ENCODE data around the gene AFF1. TPM values are rescaled to one million over a fixed set of nuclear protein-coding genes. Genes with fewer than 3 reads are reported as not detected.

AFF1 gene
- total and polyA plus RNA-seq, 7 experiments from 2014 or later, result 20.8 to 88.6 (median 66.8) TPM

DNA sequence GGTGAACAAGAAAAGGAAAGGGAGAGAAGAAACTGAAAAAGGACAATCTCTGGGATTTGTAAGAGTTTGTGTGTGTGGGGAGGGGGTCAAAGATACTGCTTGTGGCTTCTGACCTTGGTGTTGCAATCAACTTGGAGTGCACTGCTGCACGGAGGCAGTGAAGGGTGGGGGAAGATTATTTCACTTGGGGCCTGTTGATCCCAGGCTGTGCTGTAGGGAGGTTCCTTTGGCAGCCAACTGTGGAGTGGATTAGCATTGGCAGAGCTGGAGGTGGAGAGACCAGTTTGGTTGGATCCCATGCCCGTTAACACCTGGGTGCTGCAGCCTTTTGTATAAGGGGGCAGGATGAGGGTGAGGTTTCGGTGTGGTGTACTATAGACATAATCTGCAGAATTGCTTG, 38.2 kb downstream of the AFF1 start:
- CTCF ChIA-PET, result no interaction called here
- H3K4me3 Mint-ChIP-seq, result peak overlapping the region in 1 of 10 donors; percentile 44

DNA sequence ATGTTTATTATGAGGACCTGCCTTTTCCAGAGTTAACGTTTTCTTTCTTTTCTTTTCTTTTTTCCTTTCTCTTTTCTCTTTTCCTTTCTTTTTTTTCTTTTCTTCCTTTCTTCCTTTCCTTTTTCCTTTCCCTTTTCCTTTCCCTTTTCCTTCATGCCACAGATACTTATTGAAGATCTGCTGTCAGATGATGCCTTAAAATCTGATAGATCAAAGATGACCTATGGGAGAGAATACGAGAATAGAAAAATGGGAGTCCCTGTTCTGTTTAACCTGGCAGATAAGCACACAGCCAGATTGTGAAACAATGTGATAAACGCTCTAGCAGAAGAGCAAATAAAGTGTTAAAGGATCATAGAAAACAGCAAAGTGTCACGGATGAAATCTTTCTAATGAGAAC, 38.9 kb downstream of the AFF1 start:
- no peak for DNase-seq
- Mint-ChIP-seq H3K4me3 (no peak overlapping the region), H3K27ac (peak overlapping the region in 2 of 9 donors; percentile 11 to 25), H3K36me3 (peaks cover 0 to 12% (median 0%) of the 10 kb centered on the region in 5 donors), H3K9me3 (no peaks in the 10 kb centered on the region), H3K27me3 (no peaks in the 10 kb centered on the region), H3K4me1 (peaks cover 38 to 69% (median 57%) of the 10 kb centered on the region in 7 donors)
- H3K4me1 ChIP-seq (ENCODE audit: control insufficient read depth in 2 of 2, insufficient read depth in 2 of 2, low read length in 2 of 2), result no peaks in the 10 kb centered on the region
- H3K27me3 ChIP-seq (ENCODE audit: control insufficient read depth in 2 of 2, insufficient read depth in 2 of 2, low read length in 2 of 2), result no peaks in the 10 kb centered on the region
- no peaks in the 10 kb centered on the region for H3K36me3 ChIP-seq (ENCODE audit: control insufficient read depth in 2 of 3, insufficient read depth in 3 of 3, low read length in 3 of 3)
- no peaks in the 10 kb centered on the region for H3K9me3 ChIP-seq (ENCODE audit: control insufficient read depth in 2 of 3, low read length in 3 of 3)
- CTCF ChIA-PET, result no interaction called here
- H3K4me3 ChIP-seq (ENCODE audit: low read length), result no peak overlapping the region
- POLR2A ChIA-PET, result no interaction called here
- H3K27ac ChIP-seq (ENCODE audit: low read depth, low read length), result no peak overlapping the region
- intact Hi-C loops (cut with micrococcal nuclease), result no loop called here
- ATAC-seq, result no peak

More for the DNA sequence above, 38.2 kb downstream of the AFF1 start:
- H3K27me3 ChIP-seq (ENCODE audit: control insufficient read depth in 2 of 2, insufficient read depth in 2 of 2, low read length in 2 of 2), result no peaks in the 10 kb centered on the region
- H3K9me3 ChIP-seq (ENCODE audit: control insufficient read depth in 2 of 3, low read length in 3 of 3), result no peaks in the 10 kb centered on the region
- DNase-seq (no peak), ATAC-seq (no peak)
- H3K4me3 ChIP-seq (ENCODE audit: low read length), result no peak overlapping the region
- H3K36me3 ChIP-seq (ENCODE audit: control insufficient read depth in 2 of 3, insufficient read depth in 3 of 3, low read length in 3 of 3), result no peaks in the 10 kb centered on the region
- H3K4me1 ChIP-seq (ENCODE audit: control insufficient read depth in 2 of 2, insufficient read depth in 2 of 2, low read length in 2 of 2), result no peaks in the 10 kb centered on the region
- Mint-ChIP-seq H3K36me3 (peaks cover 0 to 12% (median 0%) of the 10 kb centered on the region in 5 donors), H3K27me3 (no peaks in the 10 kb centered on the region), H3K9me3 (no peaks in the 10 kb centered on the region), H3K27ac (peak overlapping the region in 3 of 9 donors; percentile 5 to 25 (median 22)), H3K4me1 (peaks cover 38 to 67% (median 56%) of the 10 kb centered on the region in 7 donors)
- POLR2A ChIA-PET, result no interaction called here
- intact Hi-C loops (cut with micrococcal nuclease), result no loop called here
- H3K27ac ChIP-seq (ENCODE audit: low read depth, low read length), result no peak overlapping the region

DNA sequence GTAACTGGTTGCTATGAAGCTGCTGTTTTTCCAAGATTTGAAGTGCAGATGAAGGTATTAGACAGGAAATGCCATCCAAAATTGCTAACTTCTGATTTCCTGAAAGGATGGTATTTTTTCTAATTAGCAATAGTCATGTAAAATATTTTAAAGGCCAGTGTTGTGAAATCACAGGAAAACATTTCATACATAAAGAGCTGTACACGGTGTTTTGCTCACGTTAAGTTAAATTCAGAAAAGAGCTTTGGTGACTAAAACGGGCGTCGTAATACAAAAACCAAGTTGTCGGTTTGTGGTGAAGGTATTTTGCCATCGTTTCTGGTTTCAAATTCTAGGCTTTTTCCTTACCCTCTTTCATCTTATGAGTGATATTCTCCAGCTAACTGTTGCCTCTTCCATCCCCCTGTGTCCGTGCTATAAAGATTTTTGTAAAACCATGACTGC, 39.8 kb downstream of the AFF1 start:
- no peak overlapping the region for H3K27ac ChIP-seq (ENCODE audit: low read depth, low read length)
- Mint-ChIP-seq H3K4me1 (peaks cover 38 to 76% (median 57%) of the 10 kb centered on the region in 7 donors), H3K9me3 (no peaks in the 10 kb centered on the region), H3K27me3 (no peaks in the 10 kb centered on the region), H3K4me3 (peak overlapping the region in 3 of 10 donors; percentile 2 to 28 (median 26)), H3K27ac (peak overlapping the region in 6 of 9 donors; percentile 3 to 64 (median 14)), H3K36me3 (peaks cover 0 to 12% (median 0%) of the 10 kb centered on the region in 5 donors)
- H3K4me1 ChIP-seq (ENCODE audit: control insufficient read depth in 2 of 2, insufficient read depth in 2 of 2, low read length in 2 of 2), result no peaks in the 10 kb centered on the region
- H3K9me3 ChIP-seq (ENCODE audit: control insufficient read depth in 2 of 3, low read length in 3 of 3), result no peaks in the 10 kb centered on the region
- ChIA-PET POLR2A (no interaction called here), CTCF (no interaction called here)
- DNase-seq (no peak), ATAC-seq (no peak)
- intact Hi-C loops (cut with micrococcal nuclease), result no loop called here
- H3K27me3 ChIP-seq (ENCODE audit: control insufficient read depth in 2 of 2, insufficient read depth in 2 of 2, low read length in 2 of 2), result no peaks in the 10 kb centered on the region
- H3K4me3 ChIP-seq (ENCODE audit: low read length), result no peak overlapping the region
- no peaks in the 10 kb centered on the region for H3K36me3 ChIP-seq (ENCODE audit: control insufficient read depth in 2 of 3, insufficient read depth in 3 of 3, low read length in 3 of 3)

DNA sequence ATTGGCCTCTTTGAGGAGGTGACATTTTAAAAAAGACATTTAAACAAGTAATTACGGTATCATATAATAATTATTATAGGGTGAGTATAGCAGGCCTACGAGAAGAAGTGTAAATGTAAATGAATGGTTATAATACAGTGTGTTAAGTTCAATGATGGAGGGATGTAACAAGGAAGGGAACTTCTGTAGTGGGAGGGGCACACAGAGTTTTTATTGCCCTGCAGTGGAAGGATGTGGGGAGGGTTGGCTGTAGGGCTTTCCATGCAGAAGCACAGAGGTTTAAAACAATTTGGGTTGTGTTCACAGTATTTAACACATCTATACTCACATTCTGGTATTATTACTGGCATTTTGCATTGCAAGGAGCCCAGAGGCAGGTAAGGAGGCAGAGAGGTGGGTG, 41.1 kb downstream of the AFF1 start:
- POLR2A ChIA-PET, result no interaction called here
- no peaks in the 10 kb centered on the region for H3K9me3 ChIP-seq (ENCODE audit: control insufficient read depth in 2 of 3, low read length in 3 of 3)
- H3K4me3 Mint-ChIP-seq, result no peak overlapping the region
- H3K9me3 Mint-ChIP-seq, result no peaks in the 10 kb centered on the region
- H3K4me1 ChIP-seq (ENCODE audit: control insufficient read depth in 2 of 2, insufficient read depth in 2 of 2, low read length in 2 of 2), result no peaks in the 10 kb centered on the region
- no peaks in the 10 kb centered on the region for H3K27me3 Mint-ChIP-seq
- H3K4me1 Mint-ChIP-seq, result peaks cover 32 to 83% (median 55%) of the 10 kb centered on the region in 7 donors
- intact Hi-C loops (cut with micrococcal nuclease), result loop anchor here (2.0 to 5.0 kb wide), 3 partner anchors 36 to 39 kb away; partner anchors contain the start of gene AFF1 (in 1 of the 2)
- H3K36me3 ChIP-seq (ENCODE audit: control insufficient read depth in 2 of 3, insufficient read depth in 3 of 3, low read length in 3 of 3), result no peaks in the 10 kb centered on the region
- H3K36me3 Mint-ChIP-seq, result peaks cover 0 to 8% (median 0%) of the 10 kb centered on the region in 5 donors
- no peak overlapping the region for H3K4me3 ChIP-seq (ENCODE audit: low read length)
- H3K27ac Mint-ChIP-seq, result no peak overlapping the region
- CTCF ChIA-PET, result no interaction called here
- no peak overlapping the region for H3K27ac ChIP-seq (ENCODE audit: low read depth, low read length)
- no peak for ATAC-seq
- no peaks in the 10 kb centered on the region for H3K27me3 ChIP-seq (ENCODE audit: control insufficient read depth in 2 of 2, insufficient read depth in 2 of 2, low read length in 2 of 2)
- DNase-seq, result no peak

DNA sequence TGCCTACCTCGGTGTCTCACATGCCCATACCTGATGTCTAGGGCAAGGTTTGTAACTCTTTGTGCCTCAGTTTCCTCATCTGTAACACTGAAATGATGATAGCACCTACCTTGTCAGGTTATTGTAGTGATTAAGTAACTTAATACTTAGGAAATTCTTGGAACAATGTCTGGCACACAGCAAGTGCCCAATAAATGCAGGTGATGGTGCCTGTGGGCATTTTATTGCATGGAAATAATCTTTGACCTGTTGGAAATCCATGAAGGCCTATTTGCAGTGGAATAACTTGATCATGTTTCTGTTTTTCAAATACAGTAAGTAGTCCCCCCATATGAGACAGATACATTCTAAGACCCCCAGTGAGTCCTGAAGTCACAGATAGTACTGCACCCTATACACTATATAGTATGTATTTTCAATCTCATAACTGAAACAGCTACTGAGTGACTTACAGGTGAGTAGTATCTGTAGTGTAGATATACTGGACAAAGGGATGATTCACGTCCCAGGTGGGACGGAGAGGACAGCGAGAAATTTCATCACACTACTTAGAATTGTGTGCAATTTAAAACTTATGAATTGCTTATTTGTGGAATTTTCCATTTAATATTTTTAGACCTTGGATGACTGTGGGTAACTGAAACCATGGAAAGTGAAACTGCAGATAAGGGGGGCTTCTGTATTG, 42.1 kb downstream of the AFF1 start:
- no peaks in the 10 kb centered on the region for H3K27me3 Mint-ChIP-seq
- CTCF ChIA-PET, result no interaction called here
- Histone ChIP-seq H3K4me3 (ENCODE audit: low read length) (no peak overlapping the region), H3K9me3 (ENCODE audit: control insufficient read depth in 2 of 3, low read length in 3 of 3) (no peaks in the 10 kb centered on the region), H3K27ac (ENCODE audit: low read depth, low read length) (no peak overlapping the region), H3K4me1 (ENCODE audit: control insufficient read depth in 2 of 2, insufficient read depth in 2 of 2, low read length in 2 of 2) (peaks cover 0 to 6% of the 10 kb centered on the region in 2 donors), H3K27me3 (ENCODE audit: control insufficient read depth in 2 of 2, insufficient read depth in 2 of 2, low read length in 2 of 2) (no peaks in the 10 kb centered on the region), H3K36me3 (ENCODE audit: control insufficient read depth in 2 of 3, insufficient read depth in 3 of 3, low read length in 3 of 3) (no peaks in the 10 kb centered on the region)
- H3K27ac Mint-ChIP-seq, result no peak overlapping the region
- H3K4me1 Mint-ChIP-seq, result peaks cover 35 to 85% (median 57%) of the 10 kb centered on the region in 7 donors
- H3K4me3 Mint-ChIP-seq, result no peak overlapping the region
- peaks cover 0 to 11% (median 3%) of the 10 kb centered on the region in 5 donors for H3K36me3 Mint-ChIP-seq
- DNase-seq (no peak), ATAC-seq (no peak)
- POLR2A ChIA-PET, result no interaction called here
- intact Hi-C loops (cut with micrococcal nuclease), result loop anchor here (2.0 to 5.0 kb wide), 3 partner anchors 35 to 40 kb away; partner anchors contain the start of gene AFF1 (in 1 of the 2)
- H3K9me3 Mint-ChIP-seq, result no peaks in the 10 kb centered on the region

DNA sequence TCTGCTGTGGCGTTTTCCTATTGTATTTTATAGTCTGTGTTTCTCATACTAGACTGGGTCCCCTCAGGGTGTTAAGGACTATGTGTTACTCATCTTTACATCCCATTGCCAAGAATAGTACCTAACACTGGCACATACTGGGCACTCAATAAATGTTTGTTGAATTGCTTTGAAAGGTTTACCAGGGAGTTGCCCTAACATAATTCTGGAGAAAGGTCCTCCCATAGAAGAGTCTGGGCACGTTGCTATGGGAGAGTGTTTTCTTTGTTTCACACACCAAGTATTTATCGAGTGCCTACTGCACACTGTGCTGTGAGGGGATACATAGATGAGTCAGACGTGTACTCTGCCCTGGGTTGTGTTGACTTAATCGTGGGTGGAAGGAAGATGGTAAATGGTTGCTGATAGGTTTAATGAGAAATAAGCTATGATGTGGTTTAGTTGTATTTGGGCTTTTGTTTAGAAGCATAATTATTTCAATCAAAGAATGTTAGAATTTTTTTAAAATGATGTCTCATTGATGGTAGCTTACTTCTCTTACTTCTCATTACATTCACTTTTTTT, 42.9 kb downstream of the AFF1 start:
- CTCF ChIA-PET, result no interaction called here
- ATAC-seq, result no peak
- Histone ChIP-seq H3K27ac (ENCODE audit: low read depth, low read length) (no peak overlapping the region), H3K36me3 (ENCODE audit: control insufficient read depth in 2 of 3, insufficient read depth in 3 of 3, low read length in 3 of 3) (no peaks in the 10 kb centered on the region), H3K27me3 (ENCODE audit: control insufficient read depth in 2 of 2, insufficient read depth in 2 of 2, low read length in 2 of 2) (no peaks in the 10 kb centered on the region), H3K4me1 (ENCODE audit: control insufficient read depth in 2 of 2, insufficient read depth in 2 of 2, low read length in 2 of 2) (peaks cover 0 to 11% of the 10 kb centered on the region in 2 donors), H3K9me3 (ENCODE audit: control insufficient read depth in 2 of 3, low read length in 3 of 3) (no peaks in the 10 kb centered on the region), H3K4me3 (ENCODE audit: low read length) (no peak overlapping the region)
- Mint-ChIP-seq H3K27me3 (no peaks in the 10 kb centered on the region), H3K4me1 (peaks cover 36 to 88% (median 60%) of the 10 kb centered on the region in 7 donors), H3K36me3 (peaks cover 0 to 13% (median 5%) of the 10 kb centered on the region in 5 donors), H3K27ac (peak overlapping the region in 3 of 9 donors; percentile 18 to 72 (median 66)), H3K9me3 (no peaks in the 10 kb centered on the region), H3K4me3 (no peak overlapping the region)
- no peak for DNase-seq
- POLR2A ChIA-PET, result no interaction called here
- intact Hi-C loops (cut with micrococcal nuclease), result loop anchor here (2.0 to 5.0 kb wide), 3 partner anchors 35 to 41 kb away; partner anchors contain the start of gene AFF1 (in 1 of the 2)

Measured in naive thymus-derived CD4-positive, alpha-beta T cell (primary cell).